HepG2 (cell line): ENCODE results near the gene ARL5C. TPM values are rescaled to one million over a fixed set of nuclear protein-coding genes. Genes with fewer than 3 reads are reported as not detected.

Experiments used
- AHR ChIP-seq: IDR thresholded peaks from 2 replicates; pipeline ENCODE4 v1.6.1; 2018; ENCODE audit warnings: missing genetic modification reagents, missing compliant biosample characterization
- ATF7 ChIP-seq, 2 experiments: fragments of 450-650 bp in 1 of 2; sonication (generic) in 1 of 2; formaldehyde crosslinking in 1 of 2; IDR thresholded peaks; 2 replicates each; pipeline versions ENCODE4 v1.4.0 to v1.6.1; 2016 to 2020; ENCODE audit warnings: antibody characterized with exemption in 1 of 2, mild to moderate bottlenecking in 1 of 2, missing genetic modification reagents in 1 of 2
- DPF2 ChIP-seq: sonication (generic); formaldehyde crosslinking; IDR thresholded peaks from 2 replicates; pipeline ENCODE4 v1.4.0; 2020; ENCODE audit warnings: mild to moderate bottlenecking, low read depth, missing genetic modification reagents, borderline replicate concordance
- FOXA1 ChIP-seq, 2 experiments: fragments of 450-650 bp in 1 of 2; sonication (generic) in 1 of 2; formaldehyde crosslinking in 1 of 2; IDR thresholded peaks; 2 replicates each; pipeline versions ENCODE4 v1.4.0 to v1.6.1; 2016 to 2020; ENCODE audit warnings: missing genetic modification reagents in 1 of 2
- HMGA1 ChIP-seq: sonication (generic); formaldehyde crosslinking; conservative IDR thresholded peaks from 2 replicates; pipeline ENCODE4 v1.4.0; 2020; ENCODE audit warnings: missing genetic modification reagents
- KDM5B ChIP-seq: sonication (generic); formaldehyde crosslinking; IDR thresholded peaks from 2 replicates; pipeline ENCODE4 v1.4.0; 2020; ENCODE audit warnings: missing genetic modification reagents, mild to moderate bottlenecking, borderline replicate concordance
- KDM6A ChIP-seq: IDR thresholded peaks from 2 replicates; pipeline ENCODE4 v1.6.1; 2016; ENCODE audit warnings: low read depth
- MBNL3 ChIP-seq: fragments of 250-450 bp; sonication (Bioruptor Pico); conservative IDR thresholded peaks from 2 replicates; pipeline ENCODE4 v1.8.0; 2022; ENCODE audit warnings: mild to moderate bottlenecking, inconsistent platforms
- MIER2 ChIP-seq: IDR thresholded peaks from 2 replicates; pipeline ENCODE4 v1.6.1; 2016; ENCODE audit warnings: missing biosample characterization, missing genetic modification reagents
- MYNN ChIP-seq: sonication (generic); formaldehyde crosslinking; IDR thresholded peaks from 2 replicates; pipeline ENCODE4 v1.4.0; 2020; ENCODE audit warnings: mild to moderate bottlenecking, low read depth, missing genetic modification reagents
- RELA ChIP-seq: sonication (generic); formaldehyde crosslinking; IDR thresholded peaks from 2 replicates; pipeline ENCODE4 v1.4.0; 2020; ENCODE audit warnings: missing genetic modification reagents
- SOX6 ChIP-seq, 2 experiments: fragments of 450-650 bp in 1 of 2; sonication (generic) in 1 of 2; formaldehyde crosslinking in 1 of 2; IDR thresholded peaks; 2 replicates each; pipeline versions ENCODE4 v1.4.0 to v1.6.1; 2017 to 2020; ENCODE audit warnings: antibody characterized with exemption in 1 of 2, mild to moderate bottlenecking in 1 of 2, missing genetic modification reagents in 1 of 2
- THAP11 ChIP-seq: IDR thresholded peaks from 2 replicates; pipeline ENCODE4 v1.6.1; 2016; ENCODE audit warnings: missing biosample characterization, missing genetic modification reagents
- ZNF253 ChIP-seq: sonication (generic); formaldehyde crosslinking; IDR thresholded peaks from 2 replicates; pipeline ENCODE4 v1.8.0; 2022; ENCODE audit warnings: mild to moderate bottlenecking, missing genetic modification reagents, borderline replicate concordance
- ZNF326 ChIP-seq: sonication (generic); formaldehyde crosslinking; IDR thresholded peaks from 2 replicates; pipeline ENCODE4 v1.4.0; 2020; ENCODE audit warnings: missing genetic modification reagents, borderline replicate concordance
- ZNF350 ChIP-seq: sonication (generic); formaldehyde crosslinking; IDR thresholded peaks from 2 replicates; pipeline ENCODE4 v1.4.0; 2020; ENCODE audit warnings: mild to moderate bottlenecking, low read depth, missing genetic modification reagents, borderline replicate concordance
- ZNF563 ChIP-seq: sonication (generic); formaldehyde crosslinking; IDR thresholded peaks from 2 replicates; pipeline ENCODE4 v1.8.0; 2022; ENCODE audit warnings: mild to moderate bottlenecking, moderate library complexity, missing genetic modification reagents
- ZNF678 ChIP-seq: sonication (generic); formaldehyde crosslinking; IDR thresholded peaks from 2 replicates; pipeline ENCODE4 v1.4.0; 2020; ENCODE audit warnings: mild to moderate bottlenecking, missing genetic modification reagents
- ZNF75D ChIP-seq: sonication (generic); formaldehyde crosslinking; IDR thresholded peaks from 2 replicates; pipeline ENCODE4 v1.8.1; 2023; ENCODE audit warnings: missing genetic modification reagents, mild to moderate bottlenecking, borderline replicate concordance
- polyA plus RNA-seq, 8 experiments: library from polyadenylated mRNA; depleted of rRNA in 3 of 8; stranded (reverse) in 7 of 8; unstranded in 1 of 8; fragments of >200 nt; fragmentation: Illumina TruSeq in 4 of 8; extraction: Trizol in 4 of 8; gene quantifications; 2 replicates each; pipeline versions ENCODE4 v1.2.1 to v1.2.3, GENCODE V29; 2011 to 2016; ENCODE audit warnings: low read depth in 4 of 8, missing spikeins in 1 of 8, mixed read lengths in 1 of 8; ENCODE audit not compliant: insufficient read depth in 1 of 8
- total RNA-seq, 5 experiments: library from RNA; depleted of rRNA; stranded (reverse); fragments of >200 nt; fragmentation: Illumina TruSeq; extraction: Trizol; gene quantifications; 2 replicates each; pipeline ENCODE4 v1.2.3, GENCODE V29; 2016; ENCODE audit warnings: low read depth in 1 of 5
- TF ChIP-seq, protein P1 (sequence below): sonication (generic); formaldehyde crosslinking; IDR thresholded peaks from 2 replicates; pipeline ENCODE4 v1.4.0; 2020; ENCODE audit warnings: missing genetic modification reagents, mild to moderate bottlenecking, borderline replicate concordance
- TF ChIP-seq, protein P2 (sequence below): sonication (generic); formaldehyde crosslinking; IDR thresholded peaks from 2 replicates; pipeline ENCODE4 v1.5.0; 2020; ENCODE audit warnings: missing genetic modification reagents
- TF ChIP-seq, protein P3 (sequence below): sonication (generic); formaldehyde crosslinking; IDR thresholded peaks from 2 replicates; pipeline ENCODE4 v1.8.0; 2022; ENCODE audit warnings: low read depth, missing genetic modification reagents
- TF ChIP-seq, protein P4 (sequence below): sonication (generic); formaldehyde crosslinking; IDR thresholded peaks from 2 replicates; pipeline ENCODE4 v1.4.0; 2020; ENCODE audit warnings: missing genetic modification reagents
- TF ChIP-seq, protein P5 (sequence below): sonication (generic); formaldehyde crosslinking; IDR thresholded peaks from 2 replicates; pipeline ENCODE4 v1.8.1; 2023; ENCODE audit warnings: mild to moderate bottlenecking, missing genetic modification reagents, borderline replicate concordance

The ARL5C gene
- total and polyA plus RNA-seq, 2 of the 13 experiments (the other 11 are each of a cell fraction or from before 2014, with no cell fraction given) = not detected

DNA sequence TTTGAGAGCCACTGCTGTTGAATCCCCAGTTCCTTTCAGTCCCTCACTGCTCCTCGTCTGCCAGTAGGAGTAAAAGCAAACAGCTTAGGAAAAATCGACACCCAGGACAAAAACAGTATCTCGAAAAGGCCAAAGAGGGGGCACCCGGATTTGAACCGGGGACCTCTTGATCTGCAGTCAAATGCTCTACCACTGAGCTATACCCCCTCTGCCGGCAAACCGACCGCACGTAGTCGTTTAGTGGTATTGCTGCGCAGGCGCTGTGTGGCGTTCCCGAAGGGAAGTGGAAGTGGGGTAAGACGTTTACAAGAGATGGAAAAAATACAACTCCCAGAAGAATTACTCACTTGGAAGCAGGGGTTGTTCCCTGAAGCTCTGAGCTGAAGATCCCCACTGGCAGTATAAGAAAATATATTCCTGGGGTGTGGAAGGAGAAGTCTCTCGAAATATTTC lies 12.3 kb downstream of the ARL5C start (continued):
- TF ChIP-seq, protein P1, sequence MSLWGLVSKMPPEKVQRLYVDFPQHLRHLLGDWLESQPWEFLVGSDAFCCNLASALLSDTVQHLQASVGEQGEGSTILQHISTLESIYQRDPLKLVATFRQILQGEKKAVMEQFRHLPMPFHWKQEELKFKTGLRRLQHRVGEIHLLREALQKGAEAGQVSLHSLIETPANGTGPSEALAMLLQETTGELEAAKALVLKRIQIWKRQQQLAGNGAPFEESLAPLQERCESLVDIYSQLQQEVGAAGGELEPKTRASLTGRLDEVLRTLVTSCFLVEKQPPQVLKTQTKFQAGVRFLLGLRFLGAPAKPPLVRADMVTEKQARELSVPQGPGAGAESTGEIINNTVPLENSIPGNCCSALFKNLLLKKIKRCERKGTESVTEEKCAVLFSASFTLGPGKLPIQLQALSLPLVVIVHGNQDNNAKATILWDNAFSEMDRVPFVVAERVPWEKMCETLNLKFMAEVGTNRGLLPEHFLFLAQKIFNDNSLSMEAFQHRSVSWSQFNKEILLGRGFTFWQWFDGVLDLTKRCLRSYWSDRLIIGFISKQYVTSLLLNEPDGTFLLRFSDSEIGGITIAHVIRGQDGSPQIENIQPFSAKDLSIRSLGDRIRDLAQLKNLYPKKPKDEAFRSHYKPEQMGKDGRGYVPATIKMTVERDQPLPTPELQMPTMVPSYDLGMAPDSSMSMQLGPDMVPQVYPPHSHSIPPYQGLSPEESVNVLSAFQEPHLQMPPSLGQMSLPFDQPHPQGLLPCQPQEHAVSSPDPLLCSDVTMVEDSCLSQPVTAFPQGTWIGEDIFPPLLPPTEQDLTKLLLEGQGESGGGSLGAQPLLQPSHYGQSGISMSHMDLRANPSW (CRISPR knock-in tag) = peak; percentile 19; the same call in 1 of the 2 replicates
- no peak for TF ChIP-seq ZNF253
- TF ChIP-seq, protein P2, sequence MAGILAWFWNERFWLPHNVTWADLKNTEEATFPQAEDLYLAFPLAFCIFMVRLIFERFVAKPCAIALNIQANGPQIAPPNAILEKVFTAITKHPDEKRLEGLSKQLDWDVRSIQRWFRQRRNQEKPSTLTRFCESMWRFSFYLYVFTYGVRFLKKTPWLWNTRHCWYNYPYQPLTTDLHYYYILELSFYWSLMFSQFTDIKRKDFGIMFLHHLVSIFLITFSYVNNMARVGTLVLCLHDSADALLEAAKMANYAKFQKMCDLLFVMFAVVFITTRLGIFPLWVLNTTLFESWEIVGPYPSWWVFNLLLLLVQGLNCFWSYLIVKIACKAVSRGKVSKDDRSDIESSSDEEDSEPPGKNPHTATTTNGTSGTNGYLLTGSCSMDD (CRISPR knock-in tag) = no peak
- no peak for TF ChIP-seq ZNF75D
- peak; percentile 89; the same call in 1 of the 2 replicates for TF ChIP-seq AHR
- no peak; the same call in 1 of the 2 replicates for TF ChIP-seq ZNF350 (CRISPR knock-in tag)
- peak; percentile 70; the same call in 1 of the 2 replicates for TF ChIP-seq RELA (CRISPR knock-in tag)
- TF ChIP-seq KDM5B = no peak; the same call in 1 of the 2 replicates
- TF ChIP-seq, protein P3, sequence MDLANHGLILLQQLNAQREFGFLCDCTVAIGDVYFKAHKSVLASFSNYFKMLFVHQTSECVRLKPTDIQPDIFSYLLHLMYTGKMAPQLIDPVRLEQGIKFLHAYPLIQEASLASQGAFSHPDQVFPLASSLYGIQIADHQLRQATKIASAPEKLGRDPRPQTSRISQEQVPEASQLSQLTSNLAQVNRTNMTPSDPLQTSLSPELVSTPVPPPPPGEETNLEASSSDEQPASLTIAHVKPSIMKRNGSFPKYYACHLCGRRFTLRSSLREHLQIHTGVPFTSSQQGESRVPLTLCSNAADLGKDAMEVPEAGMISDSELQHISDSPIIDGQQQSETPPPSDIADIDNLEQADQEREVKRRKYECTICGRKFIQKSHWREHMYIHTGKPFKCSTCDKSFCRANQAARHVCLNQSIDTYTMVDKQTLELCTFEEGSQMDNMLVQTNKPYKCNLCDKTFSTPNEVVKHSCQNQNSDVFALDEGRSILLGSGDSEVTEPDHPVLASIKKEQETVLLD (CRISPR knock-in tag) = no peak
- 0 out of 2 replicates have a peak, but pooled peaks have one; percentile 11 for TF ChIP-seq ZNF678 (CRISPR knock-in tag)
- no peak for TF ChIP-seq SOX6 (IDR thresholded peaks at IDR 0.05)
- TF ChIP-seq SOX6 (CRISPR knock-in tag; IDR thresholded peaks at IDR 0.05) = no peak
- TF ChIP-seq MIER2 (CRISPR knock-in tag) = peak; percentile 36; the same call in 1 of the 2 replicates
- no peak for TF ChIP-seq FOXA1 (IDR thresholded peaks at IDR 0.05)
- 0 out of 2 replicates have a peak, but pooled peaks have one; percentile 12 for TF ChIP-seq FOXA1 (CRISPR knock-in tag; IDR thresholded peaks at IDR 0.05)
- TF ChIP-seq KDM6A = no peak
- TF ChIP-seq ZNF326 (CRISPR knock-in tag) = no peak
- no peak for TF ChIP-seq DPF2
- no peak for TF ChIP-seq MYNN (CRISPR knock-in tag)
- no peak for TF ChIP-seq MBNL3 (CRISPR knock-in tag)
- TF ChIP-seq, protein P4, sequence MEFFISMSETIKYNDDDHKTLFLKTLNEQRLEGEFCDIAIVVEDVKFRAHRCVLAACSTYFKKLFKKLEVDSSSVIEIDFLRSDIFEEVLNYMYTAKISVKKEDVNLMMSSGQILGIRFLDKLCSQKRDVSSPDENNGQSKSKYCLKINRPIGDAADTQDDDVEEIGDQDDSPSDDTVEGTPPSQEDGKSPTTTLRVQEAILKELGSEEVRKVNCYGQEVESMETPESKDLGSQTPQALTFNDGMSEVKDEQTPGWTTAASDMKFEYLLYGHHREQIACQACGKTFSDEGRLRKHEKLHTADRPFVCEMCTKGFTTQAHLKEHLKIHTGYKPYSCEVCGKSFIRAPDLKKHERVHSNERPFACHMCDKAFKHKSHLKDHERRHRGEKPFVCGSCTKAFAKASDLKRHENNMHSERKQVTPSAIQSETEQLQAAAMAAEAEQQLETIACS (CRISPR knock-in tag) = no peak
- TF ChIP-seq, protein P5, sequence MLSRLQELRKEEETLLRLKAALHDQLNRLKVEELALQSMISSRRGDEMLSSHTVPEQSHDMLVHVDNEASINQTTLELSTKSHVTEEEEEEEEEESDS (CRISPR knock-in tag) = 0 out of 2 replicates have a peak, but pooled peaks have one; percentile 15
- no peak for TF ChIP-seq ATF7 (IDR thresholded peaks at IDR 0.05)
- no peak for TF ChIP-seq ATF7 (CRISPR knock-in tag; IDR thresholded peaks at IDR 0.05)
- TF ChIP-seq THAP11 (CRISPR knock-in tag) = peak; percentile 49
- TF ChIP-seq HMGA1 (CRISPR knock-in tag) = no peak
- TF ChIP-seq ZNF563 (CRISPR knock-in tag) = no peak
